ENCODE measurements around the gene FARP2.
"Not testable (repeated sequence)": the region's sequence is repeated elsewhere in the genome, so short reads cannot be mapped to it uniquely, and the experiment has no call there.

FARP2 gene

DNA sequence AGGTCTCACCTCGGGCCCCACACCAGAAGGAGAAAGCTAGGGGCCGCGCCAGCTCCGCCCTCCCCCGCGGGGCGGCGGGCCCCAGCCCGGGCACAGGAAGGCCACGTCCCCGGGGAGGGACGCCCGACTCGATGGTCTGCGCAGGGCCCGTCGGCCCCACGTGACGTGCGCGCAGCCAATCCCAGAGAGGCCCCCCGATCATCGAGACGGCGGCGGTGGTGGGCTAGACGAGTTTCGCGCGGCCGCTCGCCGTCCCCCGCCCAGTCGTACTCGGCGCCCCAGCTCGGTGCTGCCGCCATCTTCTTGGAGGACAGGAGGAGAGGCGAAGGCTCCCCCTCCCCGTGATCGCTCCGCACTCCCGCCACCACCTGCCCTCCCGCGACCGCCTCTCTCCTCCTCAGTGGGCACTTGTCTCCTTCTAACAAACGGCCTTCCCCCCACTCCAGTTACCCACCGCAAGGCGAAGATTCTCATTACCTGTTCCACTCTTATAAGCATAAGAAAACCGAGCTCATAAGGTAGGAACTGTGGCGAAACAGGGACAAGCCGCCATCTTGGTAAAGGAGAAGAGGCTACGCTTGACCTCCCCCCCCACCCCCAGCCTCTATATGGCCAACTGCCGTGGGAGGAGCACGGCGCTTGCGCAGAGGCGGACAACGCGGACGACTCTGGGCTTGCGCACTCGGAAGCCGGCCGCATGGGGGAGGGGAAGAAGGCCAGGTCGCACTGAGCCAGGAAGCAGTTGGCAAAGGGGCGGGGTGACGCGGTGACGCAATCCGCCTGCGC lies 40.8 kb upstream of the FARP2 start, which contains the start of gene HDLBP:
TSS of gene HDLBP (minus strand) at position 580 of the 786 bp plus-strand sequence. CDS start 48,803 bp downstream, outside the sequence.
- Histone ChIP-seq H3K27me3 (ENCODE audit: control insufficient read depth in 2 of 2, insufficient read depth in 2 of 2, low read length in 2 of 2) (no peaks in the 10 kb centered on the region), H3K27ac (ENCODE audit: low read depth in 2 of 2, low read length in 2 of 2) (peak within 1 kb of the TSS; percentile 99 to 100), H3K9me3 (ENCODE audit: control insufficient read depth in 2 of 2, low read length in 2 of 2) (no peaks in the 10 kb centered on the region), H3K4me1 (ENCODE audit: control insufficient read depth in 2 of 2, insufficient read depth in 2 of 2, low read length in 2 of 2) (peaks cover 27 to 28% of the 10 kb centered on the region in 2 donors), H3K9ac (ENCODE audit: low read depth in 1 of 2, low read length in 2 of 2) (peak within 1 kb of the TSS; percentile 97 to 98), H3K36me3 (ENCODE audit: control insufficient read depth in 2 of 2, insufficient read depth in 2 of 2, low read length in 2 of 2) (no peaks in the 10 kb centered on the region), H3K4me3 (ENCODE audit: low read length in 2 of 2) (peak within 1 kb of the TSS; percentile 95 to 100)

DNA sequence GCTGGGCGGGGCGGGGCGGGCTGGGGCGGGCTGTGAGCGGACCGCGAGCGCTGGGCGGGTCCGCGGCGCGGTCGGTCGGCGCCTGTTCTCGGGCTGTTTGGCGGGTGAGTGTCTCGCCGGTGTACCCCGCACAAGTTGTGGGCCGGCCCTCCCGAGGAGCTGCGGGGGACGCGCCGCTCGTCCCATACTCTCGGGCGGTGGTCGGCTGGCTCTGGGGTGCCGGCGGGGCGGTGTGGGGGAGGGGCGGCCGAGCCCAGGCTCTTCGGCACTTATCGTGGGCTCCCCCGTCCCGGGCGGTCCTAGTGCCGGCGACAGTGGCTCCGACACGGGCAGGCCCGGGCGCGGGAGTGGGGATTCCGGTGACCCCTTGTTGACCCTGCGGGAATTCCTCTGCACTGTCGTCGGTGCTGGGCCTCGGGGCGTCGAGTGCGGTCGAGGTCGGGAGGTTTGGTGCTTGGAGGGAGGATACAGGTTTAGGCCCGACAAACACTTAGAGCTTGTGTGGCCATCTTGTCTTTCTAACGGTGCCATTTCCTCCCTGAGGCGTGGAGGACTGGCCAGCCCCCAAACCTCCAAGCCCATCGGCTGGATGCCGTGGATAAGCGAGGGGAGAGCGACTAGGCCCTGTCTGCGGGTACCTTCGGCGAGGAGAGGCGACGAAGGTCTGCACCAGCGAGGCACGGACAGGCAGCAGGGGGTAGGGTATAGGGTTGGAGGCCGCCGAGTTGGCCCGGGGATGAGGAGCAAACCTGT lies 40.0 kb upstream of the FARP2 start, which contains the start of gene SEPTIN2:
TSS of gene SEPTIN2 (plus strand) at position 47 of the 753 bp plus-strand sequence. CDS start 8,308 bp downstream, outside the sequence.
- Histone ChIP-seq H3K9me3 (ENCODE audit: control insufficient read depth in 2 of 2, low read length in 2 of 2) (no peaks in the 10 kb centered on the region), H3K9ac (ENCODE audit: low read depth in 1 of 2, low read length in 2 of 2) (peak within 1 kb of the TSS; percentile 97 to 98), H3K27ac (ENCODE audit: low read depth in 2 of 2, low read length in 2 of 2) (peak within 1 kb of the TSS; percentile 99 to 100), H3K27me3 (ENCODE audit: control insufficient read depth in 2 of 2, insufficient read depth in 2 of 2, low read length in 2 of 2) (no peaks in the 10 kb centered on the region), H3K4me3 (ENCODE audit: low read length in 2 of 2) (peak within 1 kb of the TSS; percentile 95 to 100), H3K36me3 (ENCODE audit: control insufficient read depth in 2 of 2, insufficient read depth in 2 of 2, low read length in 2 of 2) (no peaks in the 10 kb centered on the region), H3K4me1 (ENCODE audit: control insufficient read depth in 2 of 2, insufficient read depth in 2 of 2, low read length in 2 of 2) (peaks cover 27 to 28% of the 10 kb centered on the region in 2 donors)

DNA sequence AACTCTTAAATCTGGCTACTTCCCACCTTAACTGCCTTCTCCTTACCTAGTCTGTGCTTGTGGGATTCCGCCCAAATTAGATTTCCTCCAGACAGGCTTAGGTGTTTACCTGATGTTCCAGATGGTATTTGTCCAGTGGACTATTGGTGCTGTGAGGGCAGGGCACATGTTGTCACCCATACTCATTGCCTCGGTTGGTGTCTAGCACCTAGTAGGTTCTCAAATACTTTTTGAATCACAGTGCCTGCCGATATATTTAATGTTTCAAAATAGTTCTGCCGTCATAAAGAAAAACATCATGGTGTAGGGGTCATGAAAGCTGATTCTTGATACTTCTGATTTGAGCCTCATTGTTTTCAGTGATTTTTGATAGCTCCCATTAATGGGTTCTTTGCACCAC lies 39.3 kb upstream of the FARP2 start:
- peak overlapping the region; percentile 84 to 95 for H3K4me3 ChIP-seq (ENCODE audit: low read length in 2 of 2)
- H3K4me1 ChIP-seq (ENCODE audit: control insufficient read depth in 2 of 2, insufficient read depth in 2 of 2, low read length in 2 of 2) = peaks cover 27 to 30% of the 10 kb centered on the region in 2 donors
- H3K27ac ChIP-seq (ENCODE audit: low read depth in 2 of 2, low read length in 2 of 2) = peak overlapping the region; percentile 93 to 97
- H3K27me3 ChIP-seq (ENCODE audit: control insufficient read depth in 2 of 2, insufficient read depth in 2 of 2, low read length in 2 of 2) = no peaks in the 10 kb centered on the region
- no peaks in the 10 kb centered on the region for H3K36me3 ChIP-seq (ENCODE audit: control insufficient read depth in 2 of 2, insufficient read depth in 2 of 2, low read length in 2 of 2)
- peak overlapping the region; percentile 90 to 95 for H3K9ac ChIP-seq (ENCODE audit: low read depth in 1 of 2, low read length in 2 of 2)
- no peaks in the 10 kb centered on the region for H3K9me3 ChIP-seq (ENCODE audit: control insufficient read depth in 2 of 2, low read length in 2 of 2)

DNA sequence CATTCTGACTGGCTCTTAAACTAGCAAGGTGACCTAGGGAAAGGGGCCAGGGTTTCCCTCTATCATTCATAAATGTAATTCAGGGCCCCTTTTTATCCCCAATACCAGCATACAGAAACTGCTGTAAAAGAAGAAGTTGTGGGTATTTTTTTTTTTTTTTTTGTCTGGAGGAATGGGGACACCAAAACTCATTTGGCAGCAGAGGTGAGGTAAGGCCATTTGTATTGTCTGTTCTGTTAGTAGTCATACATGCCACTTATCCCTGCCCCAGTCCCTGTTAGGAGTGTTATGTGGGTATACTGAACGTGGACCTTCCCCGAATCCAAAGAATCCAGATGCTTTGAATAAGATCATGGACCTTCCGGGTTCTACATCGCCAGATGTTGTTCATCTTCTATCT lies 38.7 kb upstream of the FARP2 start:
- Histone ChIP-seq H3K27me3 (ENCODE audit: control insufficient read depth in 2 of 2, insufficient read depth in 2 of 2, low read length in 2 of 2) (no peaks in the 10 kb centered on the region), H3K27ac (ENCODE audit: low read depth in 2 of 2, low read length in 2 of 2) (peak overlapping the region in 1 of 2 donors; percentile 93), H3K4me1 (ENCODE audit: control insufficient read depth in 2 of 2, insufficient read depth in 2 of 2, low read length in 2 of 2) (peaks cover 27 to 30% of the 10 kb centered on the region in 2 donors), H3K36me3 (ENCODE audit: control insufficient read depth in 2 of 2, insufficient read depth in 2 of 2, low read length in 2 of 2) (no peaks in the 10 kb centered on the region), H3K4me3 (ENCODE audit: low read length in 2 of 2) (peak overlapping the region; percentile 84 to 95), H3K9ac (ENCODE audit: low read depth in 1 of 2, low read length in 2 of 2) (peak overlapping the region; percentile 24 to 90), H3K9me3 (ENCODE audit: control insufficient read depth in 2 of 2, low read length in 2 of 2) (no peaks in the 10 kb centered on the region)

DNA sequence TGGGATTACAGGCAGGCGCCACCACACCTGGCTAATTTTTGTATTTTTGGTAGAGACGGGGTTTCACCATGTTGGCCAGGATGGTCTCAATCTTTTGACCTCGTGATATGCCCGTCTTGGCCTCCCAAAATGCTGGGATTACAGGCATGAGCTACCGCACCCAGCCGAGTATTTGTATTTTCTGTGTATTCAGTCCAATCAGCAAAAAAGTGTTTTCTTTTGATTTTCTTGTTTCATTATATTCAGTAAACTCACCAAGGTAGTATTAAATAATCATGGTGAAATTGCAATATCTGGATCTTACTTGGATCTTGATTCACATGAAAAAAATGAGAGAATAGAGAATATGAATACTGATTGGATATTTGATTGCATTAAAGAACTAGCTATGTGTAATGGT lies 37.3 kb upstream of the FARP2 start:
- H3K27ac ChIP-seq (ENCODE audit: low read depth in 2 of 2, low read length in 2 of 2); H3K9ac ChIP-seq (ENCODE audit: low read depth in 1 of 2, low read length in 2 of 2); H3K9me3 ChIP-seq (ENCODE audit: control insufficient read depth in 2 of 2, low read length in 2 of 2); H3K4me3 ChIP-seq (ENCODE audit: low read length in 2 of 2); H3K36me3 ChIP-seq (ENCODE audit: control insufficient read depth in 2 of 2, insufficient read depth in 2 of 2, low read length in 2 of 2); H3K27me3 ChIP-seq (ENCODE audit: control insufficient read depth in 2 of 2, insufficient read depth in 2 of 2, low read length in 2 of 2): not testable (repeated sequence)
- H3K4me1 ChIP-seq (ENCODE audit: control insufficient read depth in 2 of 2, insufficient read depth in 2 of 2, low read length in 2 of 2) = peaks cover 26 to 27% of the 10 kb centered on the region in 2 donors

DNA sequence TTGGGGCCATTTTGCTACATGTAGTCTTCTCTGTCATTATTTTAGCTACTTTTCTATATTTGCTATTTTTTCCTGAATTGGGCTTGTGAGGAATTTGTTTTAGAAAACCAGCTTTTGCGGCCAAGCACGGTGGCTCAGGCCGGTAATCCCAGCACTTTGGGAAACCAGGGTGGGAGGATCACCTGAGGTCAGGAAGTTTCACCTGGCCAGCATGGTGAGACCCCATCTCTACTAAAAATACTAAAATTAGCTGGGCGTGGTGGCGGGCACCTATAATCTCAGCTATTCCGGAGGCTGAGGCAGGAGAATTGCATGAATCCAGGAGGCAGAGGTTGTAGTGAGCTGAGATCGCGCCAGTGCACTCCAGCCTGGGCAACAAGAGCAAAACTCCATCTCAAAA lies 35.7 kb upstream of the FARP2 start:
- Histone ChIP-seq H3K27ac (ENCODE audit: low read depth in 2 of 2, low read length in 2 of 2) (no peak overlapping the region), H3K36me3 (ENCODE audit: control insufficient read depth in 2 of 2, insufficient read depth in 2 of 2, low read length in 2 of 2) (peaks cover 3 to 6% of the 10 kb centered on the region in 2 donors), H3K4me3 (ENCODE audit: low read length in 2 of 2) (no peak overlapping the region), H3K4me1 (ENCODE audit: control insufficient read depth in 2 of 2, insufficient read depth in 2 of 2, low read length in 2 of 2) (peaks cover 20 to 21% of the 10 kb centered on the region in 2 donors), H3K9ac (ENCODE audit: low read depth in 1 of 2, low read length in 2 of 2) (peak overlapping the region in 1 of 2 donors; percentile 14), H3K27me3 (ENCODE audit: control insufficient read depth in 2 of 2, insufficient read depth in 2 of 2, low read length in 2 of 2) (no peaks in the 10 kb centered on the region), H3K9me3 (ENCODE audit: control insufficient read depth in 2 of 2, low read length in 2 of 2) (no peaks in the 10 kb centered on the region)

DNA sequence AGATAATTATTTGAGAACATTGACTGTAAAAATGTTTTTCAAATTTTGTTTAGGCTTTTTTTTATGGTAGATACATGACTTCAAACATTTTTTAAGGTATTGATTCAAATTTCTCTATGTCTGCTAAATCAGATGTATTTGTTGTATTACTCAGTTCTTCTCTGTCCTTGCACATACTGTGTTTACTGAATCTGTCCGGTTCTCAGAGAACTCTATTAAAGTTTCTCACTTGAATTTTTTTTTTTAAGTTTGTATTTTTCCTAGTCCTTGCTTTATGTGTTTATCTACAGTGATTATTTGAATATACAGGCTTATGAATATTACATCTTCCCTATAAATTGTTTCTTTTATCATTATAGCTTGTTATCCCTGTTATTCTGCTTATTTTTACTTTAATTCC lies 35.1 kb upstream of the FARP2 start:
- no peak overlapping the region for H3K27ac ChIP-seq (ENCODE audit: low read depth in 2 of 2, low read length in 2 of 2)
- no peak overlapping the region for H3K4me3 ChIP-seq (ENCODE audit: low read length in 2 of 2)
- no peaks in the 10 kb centered on the region for H3K27me3 ChIP-seq (ENCODE audit: control insufficient read depth in 2 of 2, insufficient read depth in 2 of 2, low read length in 2 of 2)
- H3K4me1 ChIP-seq (ENCODE audit: control insufficient read depth in 2 of 2, insufficient read depth in 2 of 2, low read length in 2 of 2) = peaks cover 20 to 21% of the 10 kb centered on the region in 2 donors
- no peak overlapping the region for H3K9ac ChIP-seq (ENCODE audit: low read depth in 1 of 2, low read length in 2 of 2)
- no peaks in the 10 kb centered on the region for H3K9me3 ChIP-seq (ENCODE audit: control insufficient read depth in 2 of 2, low read length in 2 of 2)
- H3K36me3 ChIP-seq (ENCODE audit: control insufficient read depth in 2 of 2, insufficient read depth in 2 of 2, low read length in 2 of 2) = peaks cover 5 to 6% of the 10 kb centered on the region in 2 donors

DNA sequence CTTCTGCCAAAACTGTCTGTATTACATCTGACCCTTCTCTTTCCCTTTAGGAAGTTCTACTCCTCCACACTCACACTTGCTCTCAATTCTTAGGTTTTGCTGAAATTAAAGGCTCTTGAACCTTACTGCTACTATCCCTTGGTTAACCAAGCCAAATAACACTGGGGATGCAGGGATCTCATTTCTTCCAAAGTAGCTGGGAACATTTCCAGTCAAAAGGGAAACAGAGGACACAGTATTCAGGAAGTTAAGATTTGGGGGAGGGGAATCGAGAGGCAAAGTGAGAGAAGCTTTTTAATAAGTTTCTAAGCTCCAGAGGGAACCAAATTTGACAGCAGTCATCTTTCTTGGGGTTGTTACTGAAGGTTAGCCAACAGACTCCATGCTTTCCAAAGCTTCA lies 34.2 kb upstream of the FARP2 start:
- no peak overlapping the region for H3K4me3 ChIP-seq (ENCODE audit: low read length in 2 of 2)
- H3K36me3 ChIP-seq (ENCODE audit: control insufficient read depth in 2 of 2, insufficient read depth in 2 of 2, low read length in 2 of 2) = peaks cover 9 to 10% of the 10 kb centered on the region in 2 donors
- no peaks in the 10 kb centered on the region for H3K9me3 ChIP-seq (ENCODE audit: control insufficient read depth in 2 of 2, low read length in 2 of 2)
- H3K9ac ChIP-seq (ENCODE audit: low read depth in 1 of 2, low read length in 2 of 2) = no peak overlapping the region
- peaks cover 15 to 18% of the 10 kb centered on the region in 2 donors for H3K4me1 ChIP-seq (ENCODE audit: control insufficient read depth in 2 of 2, insufficient read depth in 2 of 2, low read length in 2 of 2)
- H3K27ac ChIP-seq (ENCODE audit: low read depth in 2 of 2, low read length in 2 of 2) = no peak overlapping the region
- H3K27me3 ChIP-seq (ENCODE audit: control insufficient read depth in 2 of 2, insufficient read depth in 2 of 2, low read length in 2 of 2) = no peaks in the 10 kb centered on the region

DNA sequence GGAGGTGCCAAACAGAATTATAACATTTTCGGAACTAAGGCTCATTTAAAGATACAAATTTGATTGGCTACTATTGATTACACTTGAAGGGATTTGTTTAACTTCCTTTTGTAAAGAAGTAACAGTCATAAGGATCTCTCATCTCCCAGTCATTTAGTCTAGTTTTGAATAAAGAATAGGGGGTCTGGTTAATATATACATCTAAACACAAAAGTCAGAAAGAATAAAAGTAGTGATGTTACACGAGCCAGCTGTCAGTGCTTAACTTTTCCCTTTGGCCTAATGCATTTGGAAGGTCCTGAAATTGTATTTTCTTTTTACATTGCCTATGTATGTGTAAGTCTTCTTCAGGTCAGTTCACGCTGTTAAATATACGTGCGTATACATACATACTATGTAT lies 32.3 kb upstream of the FARP2 start:
- Histone ChIP-seq H3K4me1 (ENCODE audit: control insufficient read depth in 2 of 2, insufficient read depth in 2 of 2, low read length in 2 of 2) (peaks cover 2 to 3% of the 10 kb centered on the region in 2 donors), H3K27me3 (ENCODE audit: control insufficient read depth in 2 of 2, insufficient read depth in 2 of 2, low read length in 2 of 2) (no peaks in the 10 kb centered on the region), H3K27ac (ENCODE audit: low read depth in 2 of 2, low read length in 2 of 2) (no peak overlapping the region), H3K9ac (ENCODE audit: low read depth in 1 of 2, low read length in 2 of 2) (no peak overlapping the region), H3K9me3 (ENCODE audit: control insufficient read depth in 2 of 2, low read length in 2 of 2) (no peaks in the 10 kb centered on the region), H3K36me3 (ENCODE audit: control insufficient read depth in 2 of 2, insufficient read depth in 2 of 2, low read length in 2 of 2) (peaks cover 9 to 19% of the 10 kb centered on the region in 2 donors), H3K4me3 (ENCODE audit: low read length in 2 of 2) (no peak overlapping the region)

DNA sequence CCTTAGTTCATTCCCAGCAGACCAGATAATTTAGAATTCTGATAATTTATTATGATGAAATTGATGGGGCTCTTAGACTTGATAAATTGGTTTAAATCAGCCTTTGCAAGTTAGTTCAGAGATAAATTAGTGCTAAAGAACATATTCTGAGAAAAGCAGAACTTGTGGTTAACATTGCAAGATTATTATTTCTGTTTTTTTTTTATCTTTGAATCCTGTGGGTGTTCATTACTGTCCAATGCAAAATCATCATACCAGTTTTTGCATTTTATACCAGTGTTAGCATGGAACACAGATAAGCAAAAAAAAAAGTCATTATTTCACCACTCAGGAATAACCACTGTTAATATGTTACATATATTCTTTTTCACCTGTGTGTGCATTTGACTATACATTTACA lies 31.3 kb upstream of the FARP2 start:
- Histone ChIP-seq H3K4me3 (ENCODE audit: low read length in 2 of 2) (no peak overlapping the region), H3K4me1 (ENCODE audit: control insufficient read depth in 2 of 2, insufficient read depth in 2 of 2, low read length in 2 of 2) (peaks cover 2 to 3% of the 10 kb centered on the region in 2 donors), H3K9me3 (ENCODE audit: control insufficient read depth in 2 of 2, low read length in 2 of 2) (no peaks in the 10 kb centered on the region), H3K9ac (ENCODE audit: low read depth in 1 of 2, low read length in 2 of 2) (no peak overlapping the region), H3K27me3 (ENCODE audit: control insufficient read depth in 2 of 2, insufficient read depth in 2 of 2, low read length in 2 of 2) (no peaks in the 10 kb centered on the region), H3K36me3 (ENCODE audit: control insufficient read depth in 2 of 2, insufficient read depth in 2 of 2, low read length in 2 of 2) (peaks cover 15 to 23% of the 10 kb centered on the region in 2 donors), H3K27ac (ENCODE audit: low read depth in 2 of 2, low read length in 2 of 2) (no peak overlapping the region)

Data from mucosa of rectum (tissue), 2 donors.